Mammary epithelial cell (primary cell): Measurements from ENCODE around the gene UNC5A.

Experiments
- CTCF ChIP-seq, 2 donors: IDR thresholded peaks in 1 of 2; conservative IDR thresholded peaks in 1 of 2; 2 replicates each; pipeline ENCODE4 v1.5.1; 2011 to 2012; ENCODE audit warnings: inconsistent platforms in 2 of 2, low read length in 2 of 2, mild to moderate bottlenecking in 2 of 2, control low read depth in 1 of 2, low read depth in 1 of 2; ENCODE audit not compliant: insufficient read depth in 1 of 2; ENCODE audit errors: extremely low read depth in 1 of 2
- EZH2 ChIP-seq: IDR thresholded peaks from 2 replicates; pipeline ENCODE4 v1.6.1; 2012; ENCODE audit warnings: low read length, inconsistent platforms, borderline replicate concordance

- no peak for TF ChIP-seq CTCF (conservative IDR thresholded peaks at IDR 0.05 in 1 of 2, IDR thresholded peaks at IDR 0.05 in 1 of 2; ENCODE audit: extremely low read depth in 1 of 2, insufficient read depth in 1 of 2, low read depth in 1 of 2, low read length in 2 of 2)
- no peak for TF ChIP-seq EZH2
Measured at GRCh38 chr5:176806137-176806536, 4.2 kb upstream of the UNC5A start.
